HL-60/S4 treated with retinoic acid at 250 ng/mL for 4 days and 3 days (cell line): Measurements from ENCODE around the gene TMPRSS9.
"Not testable (repeated sequence)": the region's sequence is repeated elsewhere in the genome, so short reads cannot be mapped to it uniquely, and the experiment has no call there.

Experiments used
- in situ Hi-C: fragments of 300-500 bp; cut with MboI; formaldehyde crosslinking; loops from 2 replicates; pipeline ENCODE4 v1.7.0; 2022; ENCODE audit warnings: low sequenced_read_pairs

Gene TMPRSS9

DNA sequence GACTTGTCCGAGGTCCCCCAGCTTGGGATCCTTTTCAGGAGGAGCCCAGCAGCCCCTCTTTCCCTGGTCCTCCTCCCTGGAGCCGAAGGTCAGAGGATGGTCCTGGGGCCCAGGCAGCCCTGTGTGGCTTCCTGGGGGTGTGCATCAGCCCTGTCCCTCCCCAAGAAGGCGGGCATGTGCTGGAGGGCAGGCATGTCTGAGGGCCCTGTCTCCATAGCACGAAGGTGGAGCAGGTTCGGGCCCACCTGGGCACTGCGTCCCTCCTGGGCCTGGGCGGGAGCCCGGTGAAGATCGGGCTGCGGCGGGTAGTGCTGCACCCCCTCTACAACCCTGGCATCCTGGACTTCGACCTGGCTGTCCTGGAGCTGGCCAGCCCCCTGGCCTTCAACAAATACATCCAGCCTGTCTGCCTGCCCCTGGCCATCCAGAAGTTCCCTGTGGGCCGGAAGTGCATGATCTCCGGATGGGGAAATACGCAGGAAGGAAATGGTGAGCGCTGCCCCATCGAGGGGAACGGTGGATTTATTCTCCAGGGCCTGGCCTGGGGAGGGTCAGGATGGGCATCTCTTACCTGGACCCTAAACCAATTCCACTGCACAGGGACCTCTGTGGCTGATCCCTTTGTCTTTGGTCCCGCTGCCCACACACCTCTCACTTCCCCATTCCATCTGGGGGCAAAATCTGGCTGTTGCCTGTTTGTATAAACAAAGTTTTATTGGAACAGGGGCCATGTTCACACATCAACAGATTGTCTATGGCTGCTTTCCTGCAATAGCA is 56.4 kb downstream of the TMPRSS9 start:
- in situ Hi-C loops, result no loop called here

- in situ Hi-C loops, result not testable (repeated sequence)
These were observed 57.4 kb downstream of the TMPRSS9 start for GRCh38 chr19:2417436-2417835.

DNA sequence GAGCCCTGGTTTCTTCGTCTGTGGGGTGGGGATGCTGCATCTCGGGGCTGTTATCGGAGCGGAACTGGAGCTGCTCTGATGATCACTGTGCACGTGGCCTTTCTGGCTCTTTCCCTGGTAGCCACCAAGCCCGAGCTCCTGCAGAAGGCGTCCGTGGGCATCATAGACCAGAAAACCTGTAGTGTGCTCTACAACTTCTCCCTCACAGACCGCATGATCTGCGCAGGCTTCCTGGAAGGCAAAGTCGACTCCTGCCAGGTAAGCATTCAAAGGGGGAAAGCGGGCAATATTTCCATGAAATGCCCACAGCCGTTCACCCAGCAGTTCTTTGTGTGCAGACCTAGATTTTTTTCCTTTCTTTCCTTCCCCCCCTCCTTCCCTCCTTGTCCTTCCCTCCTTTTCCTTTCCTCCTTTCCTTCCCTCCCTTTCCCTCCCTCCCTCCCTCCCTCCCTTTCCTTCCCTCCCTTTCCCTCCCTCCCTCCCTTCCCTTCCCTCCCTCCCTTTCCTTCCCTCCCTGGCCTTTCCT is 57.9 kb downstream of the TMPRSS9 start:
- in situ Hi-C loops, result no loop called here

- in situ Hi-C loops, result no loop called here
These were observed 59.7 kb downstream of the TMPRSS9 start for GRCh38 chr19:2419754-2420153.

- in situ Hi-C loops, result no loop called here
These were observed 60.4 kb downstream of the TMPRSS9 start for GRCh38 chr19:2420490-2420889.

GRCh38 chr19:2421581-2422306 is 61.7 kb downstream of the TMPRSS9 start:
- in situ Hi-C loops, result no loop called here

GRCh38 chr19:2423071-2423914 is 63.2 kb downstream of the TMPRSS9 start:
- in situ Hi-C loops, result no loop called here

DNA sequence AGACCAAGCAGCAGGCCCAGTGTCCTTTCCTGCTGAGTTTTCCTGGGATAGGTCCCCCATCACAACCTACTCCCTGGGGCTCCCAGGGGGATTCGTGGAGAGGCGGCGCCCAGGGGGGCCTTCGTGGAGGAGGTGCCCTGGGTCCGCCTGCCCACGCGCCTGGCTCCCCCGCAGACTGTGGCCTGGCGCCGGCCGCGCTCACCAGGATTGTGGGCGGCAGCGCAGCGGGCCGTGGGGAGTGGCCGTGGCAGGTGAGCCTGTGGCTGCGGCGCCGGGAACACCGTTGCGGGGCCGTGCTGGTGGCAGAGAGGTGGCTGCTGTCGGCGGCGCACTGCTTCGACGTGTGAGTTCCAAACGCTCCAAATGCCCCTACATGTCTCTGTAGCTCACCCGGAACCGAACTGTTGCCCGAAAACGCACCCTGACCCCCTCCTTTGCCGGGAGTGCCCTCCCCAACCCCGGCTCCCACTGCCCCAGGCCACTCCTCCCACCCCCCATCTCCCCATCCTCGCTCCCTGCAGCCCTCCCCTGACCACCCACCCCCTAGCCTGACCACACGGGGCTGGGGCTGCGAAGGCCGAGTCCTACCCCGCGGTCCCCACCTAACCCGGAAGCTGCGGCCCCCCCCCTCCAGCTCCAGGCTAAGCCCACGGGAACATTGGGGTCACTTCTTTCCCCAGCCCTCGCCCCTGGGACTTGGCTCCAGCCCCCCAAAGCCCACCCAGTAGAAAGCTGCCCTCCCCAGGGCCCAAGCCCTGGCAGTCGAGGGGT is 64.0 kb downstream of the TMPRSS9 start:
- in situ Hi-C loops, result no loop called here

GRCh38 chr19:2424686-2425621 is 64.9 kb downstream of the TMPRSS9 start:
- in situ Hi-C loops, result no loop called here

GRCh38 chr19:2425622-2426581 is 65.8 kb downstream of the TMPRSS9 start:
- in situ Hi-C loops, result no loop called here

DNA sequence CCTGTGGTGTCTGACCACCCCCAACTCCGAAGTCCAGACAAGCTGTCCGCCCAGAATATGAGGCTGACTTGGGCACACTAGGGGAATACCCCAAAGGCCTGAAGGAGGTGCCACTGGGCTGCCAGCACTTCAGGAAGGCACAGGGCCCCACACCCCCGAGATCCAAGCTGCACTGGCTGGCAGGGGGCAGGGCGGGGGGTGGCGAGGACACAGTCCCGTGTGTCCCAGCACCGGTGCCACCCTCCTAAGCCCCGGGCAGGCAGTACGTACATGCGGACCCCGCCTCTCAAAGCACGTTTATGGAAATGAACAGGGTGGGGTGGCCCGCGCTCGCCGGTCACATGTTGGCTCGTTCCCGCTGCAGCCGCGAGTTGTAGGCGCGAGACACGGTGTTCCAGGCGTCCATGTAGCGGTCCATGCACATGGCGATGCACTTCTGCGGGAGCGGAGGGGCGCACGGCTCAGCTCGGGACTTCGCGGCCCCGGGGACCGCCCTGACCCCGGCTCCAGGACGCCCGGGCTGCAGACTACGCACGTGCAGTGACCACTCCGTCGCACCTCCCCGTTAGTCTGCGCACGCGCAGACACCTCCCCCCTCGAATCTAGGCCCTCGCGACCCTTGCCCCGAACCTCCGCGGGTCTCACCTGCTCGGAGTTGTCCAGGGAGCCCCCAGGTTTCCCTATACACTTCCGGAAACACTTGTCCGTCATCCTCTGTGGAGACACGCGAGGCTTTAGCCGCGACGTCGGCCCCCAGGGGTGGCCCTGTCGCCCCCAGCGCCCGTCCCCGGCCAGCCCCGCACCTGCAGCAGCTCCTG is 66.8 kb downstream of the TMPRSS9 start:
- in situ Hi-C loops, result no loop called here

DNA sequence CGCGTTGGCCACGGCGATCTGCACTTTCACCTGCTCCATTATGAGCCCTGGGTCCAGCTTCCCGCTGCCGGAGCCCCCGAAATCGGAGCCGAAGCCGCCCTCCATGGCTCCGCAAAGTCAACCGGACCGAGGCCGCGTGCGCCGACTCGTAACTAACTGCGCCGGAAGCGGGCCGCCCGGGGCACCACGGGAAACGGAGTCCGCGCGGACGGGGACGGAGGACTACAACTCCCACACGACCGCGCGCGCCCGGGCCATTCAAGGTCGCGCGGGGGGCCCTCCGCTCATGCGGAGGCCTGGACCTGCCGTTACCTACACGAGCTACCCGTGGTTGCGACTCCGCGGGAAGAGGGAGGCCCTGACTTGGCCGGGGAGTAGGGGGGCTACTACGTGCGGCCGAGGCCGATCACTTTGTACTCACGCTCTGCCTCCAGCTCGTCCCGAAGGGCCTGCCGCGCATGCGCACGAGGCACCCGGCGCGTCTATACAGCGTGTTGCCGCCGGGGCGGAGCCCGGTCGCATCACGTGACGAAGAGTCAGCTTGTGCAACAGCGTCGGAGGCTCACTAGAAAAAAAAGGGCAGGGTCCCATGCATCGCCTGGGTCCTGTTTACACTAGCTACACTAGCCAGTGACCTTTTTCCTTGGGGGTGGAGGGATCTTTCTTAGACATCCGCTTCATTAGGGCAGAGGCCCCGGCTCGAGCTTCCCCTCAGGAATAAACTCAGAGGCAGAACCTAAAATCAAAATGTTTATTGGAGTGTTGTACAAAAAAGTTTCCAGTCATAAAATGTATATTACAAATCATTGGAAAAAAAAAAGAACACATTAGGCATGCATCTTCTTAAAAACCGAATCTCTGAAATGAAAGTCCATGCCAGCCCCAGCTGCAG is 67.6 kb downstream of the TMPRSS9 start, which contains the start of gene TIMM13:
Gene TIMM13 (minus strand): TSS at position 158 of the 892 bp plus-strand sequence. CDS start 53 bp downstream, at position 105.
- in situ Hi-C loops, result no loop called here

DNA sequence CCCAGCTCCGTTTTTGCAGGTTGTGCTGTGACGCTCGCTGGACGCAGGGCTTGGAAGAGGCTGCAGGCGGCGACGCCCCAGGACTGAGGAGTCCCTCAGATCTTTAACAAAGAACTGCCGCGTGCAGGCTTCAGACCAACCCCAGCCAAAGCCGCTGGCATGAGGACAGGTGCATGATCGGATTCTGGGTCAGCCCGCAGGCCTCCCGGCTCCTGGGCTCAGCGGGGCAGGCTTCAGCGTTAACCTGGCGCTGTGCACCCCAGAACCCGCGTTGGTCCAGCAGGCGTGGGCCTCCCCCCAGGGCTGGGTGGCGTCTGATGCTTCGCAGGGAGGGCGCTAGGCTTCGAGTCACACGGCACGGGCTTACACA is 68.2 kb downstream of the TMPRSS9 start:
- in situ Hi-C loops, result no loop called here

GRCh38 chr19:2428756-2429711 is 69.0 kb downstream of the TMPRSS9 start:
- in situ Hi-C loops, result no loop called here

GRCh38 chr19:2429917-2430535 is 70.0 kb downstream of the TMPRSS9 start:
- in situ Hi-C loops, result no loop called here
